HG03575 (cell line): ENCODE measurements around the gene ADCK2.
"Not testable (repeated sequence)": the region's sequence is repeated elsewhere in the genome, so short reads cannot be mapped to it uniquely, and the experiment has no call there.

Experiments used
- ATAC-seq: cut with Tn5 transposase; IDR thresholded peaks from one replicate; pipeline ENCODE4 v1.9.1; 2021; ENCODE audit not compliant: unreplicated experiment, insufficient number of reproducible peaks, low FRiP score; ENCODE audit errors: extremely low read depth

ADCK2 gene

DNA sequence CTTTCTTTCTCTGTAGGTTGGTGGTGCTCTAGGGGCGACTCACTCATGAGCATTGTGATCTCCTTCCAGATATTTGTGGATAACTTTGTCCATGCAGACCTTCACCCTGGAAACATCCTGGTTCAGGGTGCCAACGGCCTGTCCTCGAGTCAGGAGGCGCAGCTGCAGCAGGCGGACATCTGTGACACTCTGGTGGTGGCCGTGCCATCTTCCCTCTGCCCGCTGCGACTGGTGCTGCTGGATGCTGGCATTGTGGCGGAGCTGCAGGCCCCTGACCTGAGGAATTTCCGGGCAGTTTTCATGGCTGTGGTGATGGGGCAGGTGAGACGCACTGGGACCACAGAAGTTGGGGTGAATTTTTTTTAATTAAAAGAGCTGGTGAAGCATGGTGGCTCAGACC is 14.2 kb downstream of the ADCK2 start:
- no peak for ATAC-seq

DNA sequence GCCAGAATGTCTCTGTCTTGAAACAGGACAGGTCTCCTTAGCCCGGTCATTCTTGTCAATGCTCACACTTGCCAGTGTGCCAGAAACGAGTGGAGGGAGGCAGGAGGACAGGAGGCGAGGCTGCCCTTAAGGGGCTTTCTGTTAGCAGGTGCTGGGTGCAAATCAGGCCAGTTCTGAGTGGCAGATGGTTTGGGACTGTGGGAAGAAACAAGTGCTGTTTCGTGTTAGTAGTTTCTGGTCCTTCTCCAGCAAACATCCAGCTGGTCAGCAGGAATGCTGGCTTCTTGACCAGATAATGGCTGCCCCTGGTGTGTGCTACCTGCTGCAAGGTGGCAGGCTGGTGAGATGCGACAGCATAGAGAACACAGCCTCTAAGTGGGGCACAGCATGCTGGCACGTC is 15.6 kb downstream of the ADCK2 start:
- no peak for ATAC-seq

DNA sequence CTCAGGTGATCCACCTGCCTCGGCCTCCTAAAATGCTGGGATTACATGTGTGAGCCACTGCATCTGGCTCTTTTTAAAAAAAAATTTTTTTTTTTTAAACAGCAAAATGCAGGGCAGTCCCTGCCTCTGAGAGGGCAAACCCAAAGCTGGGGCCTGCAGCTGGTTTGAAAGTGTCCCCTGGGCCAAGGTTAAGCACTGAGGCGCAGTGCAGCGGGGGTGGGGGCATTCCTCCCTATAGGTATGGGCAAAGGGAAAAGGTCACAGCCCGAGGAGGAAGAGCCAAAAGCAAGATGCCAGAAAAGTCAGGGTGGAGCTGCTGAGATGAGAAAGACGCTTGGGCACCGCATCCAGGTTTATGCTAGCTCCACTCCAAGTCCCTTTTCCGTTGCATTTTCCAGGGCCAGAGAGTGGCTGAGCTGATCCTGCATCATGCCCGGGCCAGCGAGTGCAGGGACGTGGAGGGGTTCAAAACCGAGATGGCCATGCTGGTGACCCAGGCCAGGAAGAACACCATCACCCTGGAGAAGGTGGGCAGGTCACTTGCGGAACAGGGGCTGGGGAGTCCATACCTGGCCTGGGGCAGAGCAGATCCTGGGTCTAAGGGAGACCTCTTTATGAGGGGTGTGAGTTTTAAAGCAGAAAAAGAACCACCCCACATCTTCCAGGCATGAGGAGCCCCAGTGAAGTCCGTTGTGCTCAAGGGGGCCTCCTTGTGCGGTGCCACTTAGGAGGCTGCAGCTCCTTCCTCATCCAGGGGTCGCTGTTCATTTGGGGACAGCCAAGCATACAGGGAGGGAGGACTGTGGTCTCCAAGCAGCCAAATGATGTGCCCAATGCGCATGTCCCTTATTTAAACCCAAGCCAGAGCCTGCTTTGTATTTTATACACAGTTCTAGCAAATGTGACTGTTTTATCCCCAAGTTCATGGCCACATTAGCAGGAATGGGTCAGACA is 16.7 kb downstream of the ADCK2 start:
- ATAC-seq, result no peak

DNA sequence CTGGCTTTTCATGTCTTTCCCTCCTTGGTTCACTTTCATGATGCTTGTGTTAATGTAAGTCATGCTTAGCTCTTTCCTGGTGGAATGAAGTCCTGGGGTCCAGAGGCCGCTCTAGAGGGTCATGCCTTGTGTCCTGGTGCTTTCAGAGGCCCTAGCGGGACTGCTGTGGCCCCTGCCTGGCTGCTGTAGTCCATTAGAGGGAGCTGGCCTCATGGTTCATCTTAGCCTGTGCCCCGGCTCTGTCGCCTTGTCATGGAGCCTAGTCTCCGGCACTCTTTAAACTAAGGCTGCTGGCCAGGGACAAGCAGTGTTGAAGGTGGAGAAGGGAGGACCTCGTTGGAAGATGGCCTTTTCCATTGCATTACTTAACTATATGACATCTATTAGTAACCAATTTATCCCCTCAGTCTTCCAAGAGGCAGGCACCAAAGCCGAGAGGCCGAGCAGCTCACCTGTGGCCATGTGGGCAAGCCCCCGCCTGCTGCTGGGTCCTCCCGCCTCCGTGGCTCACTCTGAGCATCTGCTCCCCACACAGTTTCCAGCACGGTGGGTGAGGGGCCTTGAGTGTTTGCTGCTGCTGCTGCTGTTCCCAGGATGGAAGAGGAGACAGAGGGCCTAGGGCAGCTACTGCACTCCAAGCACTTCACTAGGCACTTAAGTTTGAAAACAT is 18.8 kb downstream of the ADCK2 start:
- no peak for ATAC-seq

DNA sequence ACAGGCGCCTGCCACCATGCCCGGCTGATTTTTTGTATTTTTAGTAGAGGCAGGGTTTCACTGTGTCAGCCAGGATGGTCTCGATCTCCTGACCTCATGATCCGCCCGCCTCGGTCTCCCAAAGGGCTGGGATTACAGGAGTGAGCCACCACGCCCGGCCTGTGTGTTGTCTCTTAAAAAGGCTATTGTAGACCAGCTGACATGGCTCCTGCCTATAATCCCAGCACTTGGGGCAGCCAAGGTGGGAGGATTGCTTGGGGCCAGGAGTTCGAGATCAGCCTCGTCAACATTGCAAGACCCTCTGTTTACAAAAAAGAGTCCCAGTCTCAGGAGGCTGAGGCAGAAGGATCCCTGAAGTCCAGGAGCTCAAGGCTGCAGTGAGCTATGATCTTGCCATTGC is 21.1 kb downstream of the ADCK2 start:
- ATAC-seq, result not testable (repeated sequence)

DNA sequence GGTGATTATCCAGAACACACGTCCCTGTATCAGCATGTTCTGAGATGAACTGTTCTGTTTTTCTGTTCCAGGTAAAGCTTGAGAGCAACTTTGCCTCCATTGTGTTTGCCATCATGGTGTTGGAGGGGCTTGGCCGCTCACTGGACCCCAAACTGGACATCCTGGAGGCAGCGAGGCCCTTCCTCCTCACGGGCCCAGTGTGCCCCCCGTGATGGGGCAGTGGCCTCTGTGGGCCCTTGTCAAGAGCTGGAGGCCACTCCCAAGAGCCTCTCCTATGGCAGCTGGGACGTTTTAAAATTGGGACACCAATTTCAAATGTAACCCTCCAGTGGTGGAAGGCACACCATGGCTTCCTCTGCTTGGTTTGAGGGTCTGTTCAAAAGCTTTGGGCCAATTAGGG is 21.8 kb downstream of the ADCK2 start:
- no peak for ATAC-seq

DNA sequence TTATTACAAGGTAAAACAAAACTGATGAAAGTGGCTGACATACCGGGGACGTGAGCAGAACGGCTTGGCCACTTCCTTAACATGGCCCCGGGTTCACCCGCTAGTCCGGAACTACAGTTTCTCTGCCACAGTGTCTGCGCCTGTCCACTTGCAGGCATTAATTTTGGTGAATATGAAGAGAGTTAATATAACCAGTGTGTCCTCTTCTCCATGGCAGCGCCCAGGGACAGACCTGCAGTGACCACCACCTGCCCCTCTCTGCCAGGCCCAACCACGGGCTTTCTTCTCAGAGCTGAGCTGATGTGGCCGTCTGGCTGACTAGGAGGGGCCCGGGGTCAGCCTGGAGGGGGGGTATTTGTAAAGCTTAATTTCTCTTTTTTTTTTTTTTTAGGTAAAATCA is 22.6 kb downstream of the ADCK2 start:
- ATAC-seq, result no peak

DNA sequence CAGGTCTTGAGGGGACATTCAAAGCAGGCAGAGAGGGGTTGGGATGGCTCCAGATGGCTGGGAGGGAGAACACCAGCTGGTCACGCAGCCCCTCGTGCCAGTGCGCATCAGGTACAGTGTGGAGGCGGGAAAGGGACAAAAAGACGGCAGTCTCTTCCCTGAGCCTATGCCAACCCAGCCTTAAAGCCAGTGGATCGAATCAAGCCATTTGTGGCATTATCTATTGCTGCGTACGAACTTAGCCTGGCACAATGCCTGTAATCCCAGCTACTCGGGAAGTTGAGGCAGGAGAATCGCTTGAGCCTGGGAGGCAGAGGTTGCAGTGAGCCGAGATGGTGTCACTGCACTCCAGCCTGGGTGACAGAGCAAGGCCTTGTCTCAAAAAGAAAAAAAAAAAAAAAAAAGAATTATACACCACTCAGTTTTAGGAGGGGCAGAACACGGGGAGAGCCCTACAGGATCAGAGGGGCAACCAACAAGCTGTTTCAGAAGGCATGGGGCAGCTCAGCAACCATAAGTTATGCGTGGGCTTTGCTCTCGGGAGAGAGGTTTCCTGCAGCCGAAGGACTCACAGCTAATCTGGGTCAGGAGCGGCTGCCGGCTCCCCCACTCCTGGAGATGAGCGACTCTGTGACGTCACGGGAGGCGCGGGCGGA is 23.4 kb downstream of the ADCK2 start:
- ATAC-seq, result no peak

DNA sequence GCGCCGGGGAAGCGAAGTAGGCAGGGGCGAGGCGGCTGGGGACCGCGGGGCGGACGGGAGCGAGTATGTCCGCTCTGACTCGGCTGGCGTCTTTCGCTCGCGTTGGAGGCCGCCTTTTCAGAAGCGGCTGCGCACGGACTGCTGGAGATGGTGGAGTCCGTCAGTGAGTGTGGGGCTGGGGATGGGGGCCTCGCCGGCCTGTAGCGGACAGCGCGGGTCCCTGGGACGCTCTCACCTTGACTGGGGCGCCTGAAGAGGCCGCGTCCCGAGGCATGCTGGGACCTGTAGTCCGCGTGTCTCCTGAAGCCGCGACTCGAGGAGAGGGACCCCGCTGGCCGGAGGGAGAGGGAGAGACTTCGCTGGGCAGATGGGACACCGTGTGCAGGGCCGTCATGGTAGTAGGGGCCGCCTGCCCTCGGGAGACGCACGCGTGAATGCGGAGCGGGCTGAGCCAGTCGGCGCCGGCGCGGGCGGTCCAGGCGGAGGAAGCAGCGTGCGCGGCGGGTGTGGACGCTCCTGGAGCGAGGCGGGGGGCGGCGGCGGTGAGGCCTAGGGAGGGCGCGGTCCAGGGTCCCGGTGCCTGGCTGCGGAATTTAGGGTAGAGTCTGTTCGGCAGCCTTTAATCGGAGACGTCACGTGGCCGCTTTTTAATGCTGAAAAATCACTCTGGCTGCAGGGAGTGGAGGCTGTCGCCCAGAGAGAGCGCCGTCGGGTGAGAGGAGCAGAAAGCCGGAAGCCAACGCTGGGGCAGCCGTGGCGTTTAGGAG is 24.1 kb downstream of the ADCK2 start, which contains the start of gene NDUFB2:
TSS of gene NDUFB2 (plus strand) at position 29 of the 767 bp plus-strand sequence. CDS start at position 66, 37 bp downstream.
- ATAC-seq, result peak; percentile 66

DNA sequence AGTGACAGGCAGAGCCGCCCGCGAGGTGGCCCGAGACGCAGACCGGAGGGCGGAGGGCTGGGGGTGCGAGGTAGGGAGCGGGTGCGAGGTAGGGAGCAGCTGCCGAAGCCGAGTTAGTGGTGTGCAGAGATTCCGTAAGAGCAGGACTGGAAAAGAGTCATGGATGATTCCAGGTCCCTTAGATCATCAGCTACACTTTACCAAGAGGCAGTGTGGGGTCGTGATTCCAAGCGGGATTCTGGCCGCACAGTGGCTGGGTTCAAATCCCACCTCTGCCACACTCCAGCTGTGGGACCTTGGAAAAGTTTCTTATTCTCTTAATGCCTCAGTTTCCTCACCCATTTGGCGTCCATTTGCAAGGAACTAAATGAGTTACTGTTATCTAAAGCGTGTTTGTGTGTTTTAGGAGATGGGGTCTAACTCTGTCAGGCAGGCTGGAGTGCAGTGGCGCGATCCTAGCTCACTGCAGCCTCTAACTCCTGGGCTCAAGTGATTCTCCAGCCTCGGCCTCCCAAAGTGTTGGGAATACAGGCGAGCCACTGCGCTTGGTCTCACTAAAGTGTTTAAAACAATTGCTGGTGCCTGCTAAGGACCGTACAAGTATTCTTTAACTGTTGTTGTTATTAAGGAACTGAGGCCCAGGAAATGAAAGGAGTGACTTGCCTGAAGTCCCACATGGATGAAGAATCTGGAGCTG is 24.9 kb downstream of the ADCK2 start:
- ATAC-seq, result no peak

DNA sequence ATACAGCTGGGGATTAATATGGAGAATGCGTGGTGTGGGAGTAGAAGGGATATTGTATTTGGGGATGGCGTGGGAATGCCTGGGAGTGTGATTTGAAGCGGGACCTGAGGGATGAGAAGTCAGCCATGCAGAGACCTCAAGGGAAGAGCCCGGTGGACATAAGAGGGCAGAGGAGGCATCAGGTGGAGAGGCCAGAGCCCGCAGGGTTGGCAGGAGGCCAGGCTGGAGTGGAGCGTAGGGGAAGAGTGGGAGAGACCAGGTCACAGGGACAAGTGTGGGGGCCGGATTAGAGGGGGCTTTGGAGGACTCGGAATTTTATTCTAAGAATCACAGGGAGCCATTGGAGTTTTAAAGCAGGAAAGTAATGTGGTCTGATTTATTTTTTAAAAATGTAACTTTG is 25.7 kb downstream of the ADCK2 start:
- no peak for ATAC-seq

DNA sequence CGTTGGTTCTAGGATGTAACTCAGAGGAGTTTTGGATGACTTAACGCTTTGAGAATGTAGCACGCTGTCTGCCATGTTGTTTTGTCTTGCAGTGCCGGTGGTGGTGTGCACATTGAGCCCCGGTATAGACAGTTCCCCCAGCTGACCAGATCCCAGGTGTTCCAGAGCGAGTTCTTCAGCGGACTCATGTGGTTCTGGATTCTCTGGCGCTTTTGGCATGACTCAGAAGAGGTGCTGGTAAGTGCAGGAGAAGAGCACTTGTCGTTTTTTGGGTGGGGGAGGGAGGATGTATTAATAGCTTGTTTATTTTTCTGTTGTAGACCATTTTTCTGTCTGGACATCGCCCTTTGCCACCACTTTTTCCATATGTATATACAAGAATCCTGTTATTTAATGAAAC is 30.0 kb downstream of the ADCK2 start:
- no peak for ATAC-seq

DNA sequence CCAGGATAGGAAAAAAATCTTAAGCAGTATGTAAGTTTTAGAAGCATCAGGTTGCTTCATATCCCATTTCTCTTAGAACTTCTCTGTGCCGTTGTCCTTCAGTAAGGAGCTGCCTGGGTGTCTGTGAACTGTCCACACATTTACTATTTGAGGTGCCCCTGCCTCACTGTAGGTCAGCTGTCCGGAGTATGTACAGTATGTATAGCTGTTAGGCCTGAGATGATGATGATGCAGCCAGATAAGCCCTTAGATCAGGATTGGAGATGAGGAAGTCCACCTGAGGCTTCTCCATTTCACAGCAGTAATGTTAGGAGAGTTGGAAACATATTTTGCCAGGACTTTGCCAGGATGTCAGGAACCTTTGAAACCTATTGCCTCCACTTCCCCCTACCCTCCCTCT is 31.5 kb downstream of the ADCK2 start:
- ATAC-seq, result no peak

DNA sequence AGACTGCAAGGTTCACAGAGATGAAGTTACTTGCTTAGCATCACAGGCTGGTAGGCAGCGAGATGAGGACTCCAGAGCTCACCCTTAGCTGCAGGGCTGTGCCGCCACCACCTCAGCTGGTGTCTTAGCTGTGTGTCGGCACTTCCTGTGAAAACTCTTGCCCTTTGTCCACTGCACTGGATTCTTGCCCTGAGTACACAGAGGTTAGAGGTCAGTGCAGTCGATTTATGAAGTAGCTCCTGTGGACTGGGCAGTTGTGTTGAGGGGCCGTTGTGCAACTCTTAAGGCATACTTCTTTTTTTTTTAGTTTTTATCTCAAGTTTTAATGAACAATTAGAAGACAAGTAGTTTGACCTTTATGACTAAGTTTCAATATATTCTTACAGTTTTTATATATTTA is 34.4 kb downstream of the ADCK2 start:
- no peak for ATAC-seq

DNA sequence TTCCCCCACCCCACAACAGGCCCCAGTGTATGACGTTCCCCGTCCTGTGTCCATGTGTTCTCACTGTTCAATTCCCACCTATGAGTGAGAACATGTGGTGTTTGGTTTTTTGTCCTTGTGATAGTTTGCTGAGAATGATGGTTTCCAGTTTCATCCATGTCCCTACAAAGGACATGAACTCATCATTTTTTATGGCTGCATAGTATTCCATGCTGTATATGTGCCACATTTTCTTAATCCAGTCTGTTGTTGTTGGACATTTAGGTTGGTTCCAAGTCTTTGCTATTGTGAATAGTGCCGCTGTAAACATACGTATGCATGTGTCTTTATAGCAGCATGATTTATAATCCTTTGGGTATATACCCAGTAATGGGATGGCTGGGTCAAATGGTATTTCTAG is 36.0 kb downstream of the ADCK2 start:
- not testable (repeated sequence) for ATAC-seq

DNA sequence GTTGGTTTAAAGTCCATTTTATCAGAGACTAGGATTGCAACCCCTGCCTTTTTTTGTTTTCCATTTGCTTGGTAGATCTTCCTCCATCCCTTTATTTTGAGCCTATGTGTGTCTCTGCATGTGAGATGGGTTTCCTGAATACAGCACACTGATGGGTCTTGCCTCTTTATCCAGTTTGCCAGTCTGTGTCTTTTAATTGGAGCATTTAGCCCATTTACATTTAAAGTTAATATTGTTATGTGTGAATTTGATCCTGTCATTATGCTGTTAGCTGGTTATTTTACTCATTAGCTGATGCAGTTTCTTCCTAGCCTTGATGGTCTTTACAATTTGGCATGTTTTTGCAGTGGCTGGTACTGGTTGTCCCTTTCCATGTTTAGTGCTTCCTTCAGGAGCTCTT is 39.6 kb downstream of the ADCK2 start:
- not testable (repeated sequence) for ATAC-seq

DNA sequence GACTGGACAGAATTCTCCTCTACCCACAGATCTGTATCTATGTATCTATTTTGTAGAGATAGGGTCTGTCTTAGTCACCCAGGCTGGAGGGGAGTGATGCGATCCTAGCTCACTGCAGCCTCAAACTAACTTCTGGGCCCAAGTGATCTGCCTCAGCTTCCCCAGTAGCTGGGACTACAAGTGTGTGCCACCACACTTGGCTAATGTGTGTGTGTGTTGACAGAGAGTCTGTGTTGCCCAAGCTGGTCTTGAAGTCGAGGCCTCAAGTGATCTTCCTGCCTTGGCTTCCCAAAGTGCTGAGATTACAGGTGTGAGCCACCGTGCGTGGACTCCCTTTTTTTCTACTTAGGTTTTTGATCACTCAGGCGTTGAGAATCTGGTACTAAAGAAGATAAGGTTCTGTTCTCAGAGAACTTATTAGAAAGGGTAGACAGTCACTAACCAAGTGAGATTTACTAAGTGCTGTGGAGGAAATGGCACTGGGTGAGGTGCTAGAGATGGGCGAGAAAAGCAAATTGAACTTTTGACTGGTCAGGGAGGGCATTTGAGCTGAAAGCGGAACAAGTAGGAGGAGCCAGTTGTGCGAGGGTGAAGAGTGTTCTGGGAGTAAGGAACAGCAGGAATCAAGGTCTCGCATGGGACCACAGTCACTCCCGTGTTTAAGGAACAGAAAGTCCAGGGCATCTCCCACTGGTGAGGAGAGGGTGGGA is 41.7 kb downstream of the ADCK2 start:
- no peak for ATAC-seq

DNA sequence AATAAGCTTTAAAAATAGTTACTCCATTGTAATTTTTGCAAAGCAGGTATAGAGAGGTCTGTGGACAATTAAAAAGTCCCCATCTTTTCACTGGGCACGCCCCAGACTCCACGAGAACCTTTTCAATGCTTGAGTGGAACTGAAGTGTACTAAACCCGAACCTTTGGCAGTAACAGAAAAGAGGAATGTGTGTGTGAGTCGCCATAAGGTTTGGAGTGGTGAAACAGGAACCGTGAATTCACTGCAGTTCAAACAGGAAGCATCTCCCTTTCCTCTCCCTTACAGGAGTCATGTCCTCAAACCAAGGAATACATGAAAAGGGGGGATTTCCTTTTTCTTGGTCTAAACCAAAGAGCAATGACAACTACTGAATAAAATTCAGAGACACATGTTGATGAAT is 47.0 kb downstream of the ADCK2 start:
- ATAC-seq, result no peak
